ENCODE results near the gene NUDT8. TPM values are rescaled to one million over a fixed set of nuclear protein-coding genes. Genes with fewer than 3 reads are reported as not detected.

The NUDT8 gene
- total RNA-seq, 1 donor from 2014 or later, result 5.8 TPM

GRCh38 chr11:67612751-67613150 lies 17.0 kb downstream of the NUDT8 start:
- TF ChIP-seq CTCF (IDR thresholded peaks at IDR 0.05; ENCODE audit: partially characterized antibody, unreplicated experiment), result no peak
- Mint-ChIP-seq H3K4me1 (ENCODE audit: low read depth, unreplicated experiment) (no peaks in the 10 kb centered on the region), H3K9me3 (ENCODE audit: unreplicated experiment) (peaks cover 2% of the 10 kb centered on the region), H3K27ac (ENCODE audit: unreplicated experiment) (no peak overlapping the region), H3K36me3 (ENCODE audit: unreplicated experiment) (no peaks in the 10 kb centered on the region), H3K27me3 (ENCODE audit: unreplicated experiment) (peaks cover 6% of the 10 kb centered on the region), H3K4me3 (ENCODE audit: unreplicated experiment) (no peak overlapping the region)
- DNase-seq, result no peak

GRCh38 chr11:67611704-67612587 lies 17.8 kb downstream of the NUDT8 start:
- H3K27ac Mint-ChIP-seq (ENCODE audit: unreplicated experiment), result no peak overlapping the region
- H3K36me3 Mint-ChIP-seq (ENCODE audit: unreplicated experiment), result no peaks in the 10 kb centered on the region
- H3K27me3 Mint-ChIP-seq (ENCODE audit: unreplicated experiment), result peaks cover 2% of the 10 kb centered on the region
- peaks cover 3% of the 10 kb centered on the region for H3K9me3 Mint-ChIP-seq (ENCODE audit: unreplicated experiment)
- no peak for DNase-seq
- no peak overlapping the region for H3K4me3 Mint-ChIP-seq (ENCODE audit: unreplicated experiment)
- no peaks in the 10 kb centered on the region for H3K4me1 Mint-ChIP-seq (ENCODE audit: low read depth, unreplicated experiment)
- TF ChIP-seq CTCF (IDR thresholded peaks at IDR 0.05; ENCODE audit: partially characterized antibody, unreplicated experiment), result no peak

- H3K4me1 Mint-ChIP-seq (ENCODE audit: low read depth, unreplicated experiment), result no peaks in the 10 kb centered on the region
- no peak overlapping the region for H3K27ac Mint-ChIP-seq (ENCODE audit: unreplicated experiment)
- peaks cover 3% of the 10 kb centered on the region for H3K9me3 Mint-ChIP-seq (ENCODE audit: unreplicated experiment)
- no peak for DNase-seq
- H3K27me3 Mint-ChIP-seq (ENCODE audit: unreplicated experiment), result peaks cover 3% of the 10 kb centered on the region
- no peaks in the 10 kb centered on the region for H3K36me3 Mint-ChIP-seq (ENCODE audit: unreplicated experiment)
- no peak overlapping the region for H3K4me3 Mint-ChIP-seq (ENCODE audit: unreplicated experiment)
- no peak for TF ChIP-seq CTCF (IDR thresholded peaks at IDR 0.05; ENCODE audit: partially characterized antibody, unreplicated experiment)
Measured at GRCh38 chr11:67611165-67611564, 18.6 kb downstream of the NUDT8 start.

- H3K27ac Mint-ChIP-seq (ENCODE audit: unreplicated experiment), result no peak overlapping the region
- no peak for DNase-seq
- H3K9me3 Mint-ChIP-seq (ENCODE audit: unreplicated experiment), result peaks cover 6% of the 10 kb centered on the region
- no peak overlapping the region for H3K4me3 Mint-ChIP-seq (ENCODE audit: unreplicated experiment)
- TF ChIP-seq CTCF (IDR thresholded peaks at IDR 0.05; ENCODE audit: partially characterized antibody, unreplicated experiment), result no peak
- H3K27me3 Mint-ChIP-seq (ENCODE audit: unreplicated experiment), result peaks cover 4% of the 10 kb centered on the region
- H3K36me3 Mint-ChIP-seq (ENCODE audit: unreplicated experiment), result no peaks in the 10 kb centered on the region
- H3K4me1 Mint-ChIP-seq (ENCODE audit: low read depth, unreplicated experiment), result no peaks in the 10 kb centered on the region
Measured at GRCh38 chr11:67610302-67610868, 19.4 kb downstream of the NUDT8 start.

GRCh38 chr11:67609316-67609715 lies 20.4 kb downstream of the NUDT8 start:
- no peak overlapping the region for H3K27ac Mint-ChIP-seq (ENCODE audit: unreplicated experiment)
- peaks cover 4% of the 10 kb centered on the region for H3K4me1 Mint-ChIP-seq (ENCODE audit: low read depth, unreplicated experiment)
- H3K4me3 Mint-ChIP-seq (ENCODE audit: unreplicated experiment), result no peak overlapping the region
- no peak for DNase-seq
- peaks cover 6% of the 10 kb centered on the region for H3K9me3 Mint-ChIP-seq (ENCODE audit: unreplicated experiment)
- no peak for TF ChIP-seq CTCF (IDR thresholded peaks at IDR 0.05; ENCODE audit: partially characterized antibody, unreplicated experiment)
- H3K36me3 Mint-ChIP-seq (ENCODE audit: unreplicated experiment), result no peaks in the 10 kb centered on the region
- H3K27me3 Mint-ChIP-seq (ENCODE audit: unreplicated experiment), result peaks cover 6% of the 10 kb centered on the region
